LHCN-M2 (cell line): ENCODE data around the gene WFIKKN1. TPM values are rescaled to one million over a fixed set of nuclear protein-coding genes. Genes with fewer than 3 reads are reported as not detected.

Experiments
- DNase-seq: peaks from one replicate; pipeline ENCODE4 v3.0.0-alpha.2; 2012; ENCODE audit warnings: low read depth
- polyA plus RNA-seq: library from polyadenylated mRNA; unstranded; fragments of >200 nt; gene quantifications from one replicate; pipeline ENCODE4 v1.2.1, GENCODE V29; 2012; ENCODE audit warnings: missing spikeins
- total RNA-seq: library from RNA; depleted of rRNA; stranded (reverse); fragments of >200 nt; gene quantifications from 2 replicates; pipeline ENCODE4 v1.2.3, GENCODE V29; 2014; rRNA removed

The WFIKKN1 gene
- total RNA-seq = 0.06 TPM in 1 of 2 replicates, not detected in the other
- polyA plus RNA-seq = 0.13 TPM

- DNase-seq = no peak
Measured at GRCh38 chr16:630815-631405, at the start of gene WFIKKN1. Gene WFIKKN1 (plus strand): TSS chr16:630985. CDS start chr16:631254, 269 bp downstream.

DNA sequence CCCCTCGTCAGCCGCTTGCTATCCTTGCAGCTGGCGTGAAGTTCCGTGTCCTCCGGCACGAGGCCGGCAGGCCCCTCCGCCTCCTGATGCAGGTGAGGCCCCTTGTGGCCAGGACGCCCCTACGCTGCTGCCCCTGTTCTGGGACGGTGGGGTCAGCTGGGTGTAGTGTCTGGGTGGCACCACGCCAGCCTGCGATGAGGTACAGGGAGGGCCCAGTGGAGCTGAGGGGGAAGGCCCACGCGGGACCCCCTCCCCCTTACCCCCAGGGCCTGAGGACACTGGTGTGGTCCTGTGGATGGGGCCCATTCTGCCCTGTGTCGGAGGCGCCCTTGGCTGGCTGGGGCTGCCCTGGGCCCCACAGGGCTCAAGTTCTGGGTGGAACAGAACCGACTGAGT is 48.6 kb upstream of the WFIKKN1 start:
- no peak for DNase-seq

- no peak for DNase-seq
Measured at GRCh38 chr16:582614-583331, 48.0 kb upstream of the WFIKKN1 start.

DNA sequence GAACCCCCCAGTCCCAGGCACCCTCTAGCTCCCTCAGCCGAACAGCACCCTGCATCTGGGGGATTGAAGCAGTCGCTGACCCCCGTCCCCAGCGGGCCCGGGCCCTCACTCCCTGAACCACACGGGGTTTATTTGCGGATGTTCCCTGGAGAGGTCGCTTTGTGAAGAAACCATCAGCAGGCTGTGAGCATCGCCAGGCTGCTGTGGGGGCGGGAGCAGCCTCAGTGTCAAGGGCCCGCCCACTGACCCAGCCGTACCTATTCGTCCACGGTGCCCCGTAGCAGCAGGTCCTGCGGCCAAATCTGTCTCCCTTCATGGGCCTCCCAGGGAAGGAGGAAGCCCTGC is 47.3 kb upstream of the WFIKKN1 start:
- no peak for DNase-seq

- no peak for DNase-seq
Measured at GRCh38 chr16:583815-584591, 46.8 kb upstream of the WFIKKN1 start.

GRCh38 chr16:585351-585750 is 45.4 kb upstream of the WFIKKN1 start:
- DNase-seq = no peak

GRCh38 chr16:586047-586644 is 44.6 kb upstream of the WFIKKN1 start:
- peak; percentile 37 for DNase-seq

GRCh38 chr16:586645-587590 is 43.9 kb upstream of the WFIKKN1 start:
- no peak for DNase-seq

DNA sequence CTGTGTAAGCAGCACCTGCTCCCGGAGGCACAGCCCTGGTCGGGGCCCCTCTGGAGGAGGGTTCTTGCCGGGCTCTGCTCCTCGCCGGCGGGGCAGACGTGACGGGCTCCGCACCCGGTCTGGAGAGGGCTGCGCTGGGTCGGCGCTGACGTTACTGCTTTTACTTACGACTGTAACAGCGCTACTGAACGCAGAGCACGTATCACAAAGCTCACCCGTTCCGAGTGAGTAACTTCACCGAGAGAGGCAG is 42.2 kb upstream of the WFIKKN1 start:
- DNase-seq = peak; percentile 51

- DNase-seq = peak; percentile 90
Measured at GRCh38 chr16:588889-589657, 41.7 kb upstream of the WFIKKN1 start.

GRCh38 chr16:589658-590187 is 41.1 kb upstream of the WFIKKN1 start, which contains the start of gene RAB40C:
Gene RAB40C (plus strand): TSS chr16:590066. CDS start chr16:590292, 226 bp downstream.
- DNase-seq = peak; percentile 95

DNA sequence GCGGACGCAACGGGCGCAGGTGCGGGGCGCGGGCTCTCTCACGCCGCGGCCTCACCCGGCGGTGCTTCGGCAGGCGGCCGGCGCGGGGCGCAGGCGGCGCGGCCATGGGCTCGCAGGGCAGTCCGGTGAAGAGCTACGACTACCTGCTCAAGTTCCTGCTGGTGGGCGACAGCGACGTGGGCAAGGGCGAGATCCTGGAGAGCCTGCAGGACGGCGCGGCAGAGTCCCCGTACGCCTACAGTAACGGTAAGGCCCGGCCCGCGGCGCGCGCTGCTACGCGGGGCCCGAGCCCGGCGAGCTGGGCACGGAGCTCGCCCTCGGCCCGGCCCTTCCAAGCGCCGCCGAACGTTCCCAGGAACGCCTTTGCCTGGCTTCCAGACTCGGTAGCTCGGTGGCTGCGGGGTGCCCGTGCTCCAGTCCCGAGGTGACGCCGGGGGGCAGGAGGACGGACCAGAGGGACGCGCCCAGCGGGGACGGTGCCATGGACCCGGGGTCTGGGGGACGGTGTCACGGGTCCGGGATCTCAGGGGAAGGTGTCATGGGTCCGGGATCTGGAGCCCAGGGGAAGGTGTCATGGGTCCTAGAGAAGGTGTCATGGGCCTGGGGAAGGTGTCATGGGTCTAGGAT is 40.5 kb upstream of the WFIKKN1 start:
- peak; percentile 20 for DNase-seq

- DNase-seq = no peak
Measured at GRCh38 chr16:590815-591200, 40.0 kb upstream of the WFIKKN1 start.

GRCh38 chr16:591231-591630 is 39.6 kb upstream of the WFIKKN1 start:
- DNase-seq = no peak

DNA sequence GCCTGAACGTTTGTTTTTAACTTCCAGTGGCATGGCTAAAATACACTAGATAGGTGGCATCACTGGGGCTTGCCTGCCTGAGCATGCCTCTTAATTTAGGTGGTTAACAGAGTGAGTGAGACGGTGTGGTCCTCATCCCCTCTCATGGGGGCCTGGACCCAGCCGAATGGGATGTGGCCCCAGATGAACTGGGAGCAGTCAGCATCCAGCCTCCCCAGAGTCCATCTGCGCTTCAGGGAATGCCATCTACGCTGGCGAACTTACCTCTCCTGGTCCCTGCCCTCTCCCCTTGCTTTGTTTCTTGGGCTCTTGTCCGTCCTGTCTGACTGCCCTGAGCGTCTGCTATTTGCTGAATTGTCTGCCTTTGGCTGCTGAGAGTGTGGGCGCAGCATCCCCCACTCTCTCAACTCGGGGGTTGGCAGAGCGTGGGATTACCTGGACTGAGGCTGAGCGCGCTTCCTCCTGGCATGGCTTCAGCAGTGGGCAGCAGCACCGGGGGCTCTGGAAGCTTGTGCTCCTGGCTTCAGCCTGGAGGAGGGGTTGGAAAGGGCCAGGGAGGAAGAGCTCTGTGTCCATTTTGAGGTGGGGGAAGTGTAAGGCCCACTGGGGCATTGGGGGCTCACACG is 38.8 kb upstream of the WFIKKN1 start:
- no peak for DNase-seq

- no peak for DNase-seq
Measured at GRCh38 chr16:592518-593306, 38.1 kb upstream of the WFIKKN1 start.

DNA sequence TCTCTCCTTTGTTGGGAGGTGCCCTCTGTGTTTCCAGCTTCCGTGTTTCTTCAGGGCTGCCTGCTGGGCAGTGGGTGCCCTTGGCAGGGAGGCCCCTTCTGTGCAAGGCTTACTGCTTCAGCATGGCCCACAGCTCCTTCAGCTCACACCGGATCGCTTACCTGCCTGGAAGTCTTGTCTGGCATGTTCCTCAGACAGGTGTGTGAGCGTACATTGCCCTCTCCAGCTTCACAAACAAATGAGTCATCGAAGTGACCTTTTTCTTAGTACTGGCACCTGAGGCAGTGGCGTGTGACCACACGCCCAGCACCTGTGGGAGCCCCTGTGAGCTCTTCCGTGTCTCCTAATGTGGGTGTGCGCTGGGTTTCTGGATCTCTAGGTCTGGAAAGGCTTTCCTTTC is 37.4 kb upstream of the WFIKKN1 start:
- no peak for DNase-seq

GRCh38 chr16:593807-594206 is 37.0 kb upstream of the WFIKKN1 start:
- DNase-seq = no peak
